HG02970 (cell line): Measurements from ENCODE around the gene PTH.

Experiments used
- ATAC-seq: cut with Tn5 transposase; IDR thresholded peaks from one replicate; pipeline ENCODE4 v1.9.1; 2021; ENCODE audit warnings: mild to moderate bottlenecking, moderate library complexity, moderate number of reproducible peaks; ENCODE audit not compliant: unreplicated experiment, low FRiP score

The PTH gene

DNA sequence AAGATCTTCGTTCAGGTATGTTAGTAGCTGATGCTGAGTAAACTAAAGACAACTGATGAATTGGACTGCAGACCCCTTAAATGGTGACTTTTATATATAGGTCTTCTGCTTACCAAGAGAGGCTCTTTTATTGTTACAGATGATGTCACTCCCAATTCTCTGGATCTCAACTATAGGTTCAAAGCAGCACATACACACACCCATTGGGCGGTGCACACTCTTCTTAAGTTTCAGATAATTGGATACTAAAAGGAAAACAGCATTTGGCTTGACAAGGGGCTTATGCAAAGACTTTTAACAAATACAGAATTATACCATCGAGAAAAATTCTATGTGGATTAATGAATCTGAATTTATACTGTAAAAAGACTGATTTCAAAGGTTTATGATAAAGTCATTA is at the start of gene PTH:
Gene PTH, minus strand, starts transcription at position 69 of the 400 bp plus-strand sequence. CDS start 3,142 bp downstream, outside the sequence.
- no peak for ATAC-seq

DNA sequence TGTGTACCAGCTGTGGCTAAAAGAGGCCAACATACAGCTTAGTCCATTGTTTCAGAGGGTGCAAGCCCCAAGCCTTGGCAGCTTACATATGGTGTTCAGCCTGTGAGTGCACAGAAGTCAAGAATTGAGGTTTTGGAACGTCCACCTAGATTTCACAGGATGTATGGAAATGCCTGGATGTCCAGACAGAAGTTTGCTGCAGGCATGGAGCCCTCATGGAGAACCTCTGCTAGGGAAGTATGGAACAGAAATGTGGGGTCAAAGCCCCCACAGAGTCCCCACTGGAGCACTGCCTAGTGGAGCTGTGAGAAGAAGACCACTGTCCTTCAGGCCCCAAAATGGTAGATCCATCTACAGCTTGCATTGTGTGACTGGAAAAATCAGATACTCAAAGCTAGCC is 42.2 kb upstream of the PTH start:
- ATAC-seq = no peak

DNA sequence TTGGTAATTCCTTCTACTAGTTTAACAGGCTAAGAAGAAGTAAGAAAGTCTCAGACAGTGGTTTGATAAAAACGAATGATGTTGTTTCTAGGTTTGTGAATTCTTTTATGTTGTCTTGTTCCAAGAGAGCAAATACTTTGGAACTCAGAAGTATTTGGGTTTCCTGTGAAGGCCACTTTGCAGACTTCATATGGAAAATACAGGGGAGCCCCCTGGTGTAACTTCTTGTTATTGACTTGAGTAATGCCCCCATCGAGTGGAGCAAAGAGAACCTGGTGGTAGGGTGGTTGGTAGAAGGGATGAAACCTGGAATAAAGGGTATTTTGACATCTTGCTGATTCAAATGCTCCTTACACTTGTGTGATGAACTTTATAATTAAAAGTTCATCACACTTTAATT is 40.0 kb upstream of the PTH start:
- no peak for ATAC-seq

DNA sequence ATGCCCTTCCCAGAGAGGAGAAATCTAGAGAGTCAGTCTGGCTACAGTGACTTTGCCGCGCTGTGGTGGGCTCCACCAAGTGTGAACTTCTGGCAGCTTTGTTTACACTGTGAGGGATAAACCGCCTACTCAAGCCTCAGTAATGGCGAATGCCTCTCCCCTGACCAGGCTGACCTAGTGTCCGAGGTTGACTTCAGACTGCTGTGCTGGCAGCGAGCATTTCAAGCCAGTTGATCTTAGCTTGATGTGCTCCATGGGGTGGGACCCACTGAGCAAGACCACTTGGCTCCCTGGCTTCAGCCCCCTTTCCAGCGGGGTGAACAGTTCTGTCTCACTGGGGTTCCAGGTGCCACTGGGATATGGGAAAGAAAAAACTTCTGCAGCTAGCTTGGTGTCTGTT is 38.6 kb upstream of the PTH start:
- ATAC-seq = no peak

DNA sequence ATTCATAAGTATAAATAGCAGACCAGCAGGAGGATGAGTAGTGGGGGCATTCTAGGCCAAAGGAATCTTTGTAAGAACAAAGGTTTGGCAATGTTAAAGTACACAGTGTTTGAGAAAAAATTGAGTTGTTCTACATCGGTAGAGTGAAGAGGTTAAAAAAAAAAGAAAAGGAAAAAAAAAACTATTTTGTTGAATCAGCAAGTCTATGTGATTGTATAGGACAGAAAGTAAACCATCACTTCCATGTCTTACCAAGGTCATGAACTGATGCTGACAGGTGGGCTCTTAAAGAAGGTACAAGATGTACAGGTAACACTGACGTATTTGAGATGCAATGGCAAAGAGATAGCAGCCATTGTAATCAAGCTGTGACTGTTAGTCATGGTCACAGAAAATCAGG is 29.5 kb upstream of the PTH start:
- no peak for ATAC-seq

DNA sequence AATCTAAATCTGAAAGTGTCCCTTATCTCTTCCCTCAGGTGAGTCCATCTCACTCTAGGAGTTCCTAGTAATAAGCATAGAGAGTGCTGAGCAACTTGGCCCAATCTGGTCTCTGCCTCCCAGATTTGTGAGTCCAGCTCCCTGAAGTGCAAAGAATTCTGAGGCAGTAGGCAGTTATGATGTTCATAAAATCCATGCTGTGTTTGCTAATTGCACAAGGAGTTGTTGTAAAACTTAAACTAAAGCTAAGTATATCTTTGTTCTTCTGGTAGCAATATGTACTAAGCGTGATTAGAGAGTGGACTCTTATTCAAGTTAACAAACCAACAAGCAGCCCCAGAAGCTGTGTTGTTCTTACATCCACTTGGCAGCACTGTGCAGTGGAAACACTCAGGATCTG is 7.6 kb upstream of the PTH start:
- ATAC-seq = no peak

DNA sequence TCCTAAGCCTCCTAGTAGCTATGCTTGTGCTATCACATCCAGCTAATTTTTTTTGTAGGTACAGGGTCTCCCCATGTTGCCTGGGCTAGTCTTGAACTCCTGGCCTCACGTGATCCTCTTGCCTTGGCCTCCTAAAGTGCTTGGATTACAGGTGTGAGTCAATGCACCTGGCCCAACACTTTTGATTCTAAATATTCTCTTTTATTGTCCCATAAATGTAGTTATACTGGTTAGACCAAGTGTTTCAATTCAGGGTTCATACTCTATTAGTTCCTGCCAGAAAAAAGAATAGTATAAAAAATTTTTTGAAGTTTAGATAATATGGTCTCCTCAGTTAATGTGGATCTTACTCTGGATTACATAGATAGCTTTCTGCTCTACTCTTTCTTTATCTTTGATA is 6.7 kb upstream of the PTH start:
- ATAC-seq = no peak

DNA sequence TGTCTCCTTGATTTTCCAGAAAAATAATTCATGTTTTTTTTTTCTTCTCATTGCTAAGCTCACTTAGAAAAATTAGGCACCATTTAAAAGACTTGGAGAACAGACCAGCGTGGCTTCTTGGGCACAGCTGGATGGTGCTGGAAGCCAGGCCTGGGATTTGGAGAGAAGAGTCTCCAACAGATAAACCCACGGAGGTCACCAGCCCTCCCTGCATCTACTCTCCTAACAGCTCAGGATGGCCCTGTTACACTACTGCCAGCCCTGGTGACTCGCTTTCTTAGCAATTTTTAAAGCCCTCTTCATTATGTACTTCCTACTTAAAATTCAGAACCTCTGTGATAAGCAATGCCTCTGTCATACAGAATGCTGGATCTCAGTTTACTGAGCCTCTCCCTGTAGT is 1.7 kb downstream of the PTH start:
- ATAC-seq = no peak

DNA sequence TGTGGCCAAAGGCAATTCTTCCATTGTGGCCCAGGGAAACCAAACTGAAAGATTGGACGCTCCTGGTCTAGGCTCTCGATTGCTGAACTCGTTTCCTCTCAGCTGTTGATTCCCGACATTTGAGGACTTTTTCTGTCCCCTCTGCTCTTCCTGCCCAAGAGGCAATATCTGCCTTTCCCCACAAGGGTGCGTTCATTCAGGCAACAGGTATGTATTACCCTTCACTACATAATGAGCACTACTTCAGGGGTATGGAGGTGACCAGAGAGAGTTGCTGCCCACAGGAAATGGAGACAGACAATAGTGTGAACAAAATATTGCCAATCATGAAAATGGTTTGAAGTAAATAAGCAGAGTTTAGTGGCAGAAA is 8.2 kb downstream of the PTH start:
- ATAC-seq = no peak

DNA sequence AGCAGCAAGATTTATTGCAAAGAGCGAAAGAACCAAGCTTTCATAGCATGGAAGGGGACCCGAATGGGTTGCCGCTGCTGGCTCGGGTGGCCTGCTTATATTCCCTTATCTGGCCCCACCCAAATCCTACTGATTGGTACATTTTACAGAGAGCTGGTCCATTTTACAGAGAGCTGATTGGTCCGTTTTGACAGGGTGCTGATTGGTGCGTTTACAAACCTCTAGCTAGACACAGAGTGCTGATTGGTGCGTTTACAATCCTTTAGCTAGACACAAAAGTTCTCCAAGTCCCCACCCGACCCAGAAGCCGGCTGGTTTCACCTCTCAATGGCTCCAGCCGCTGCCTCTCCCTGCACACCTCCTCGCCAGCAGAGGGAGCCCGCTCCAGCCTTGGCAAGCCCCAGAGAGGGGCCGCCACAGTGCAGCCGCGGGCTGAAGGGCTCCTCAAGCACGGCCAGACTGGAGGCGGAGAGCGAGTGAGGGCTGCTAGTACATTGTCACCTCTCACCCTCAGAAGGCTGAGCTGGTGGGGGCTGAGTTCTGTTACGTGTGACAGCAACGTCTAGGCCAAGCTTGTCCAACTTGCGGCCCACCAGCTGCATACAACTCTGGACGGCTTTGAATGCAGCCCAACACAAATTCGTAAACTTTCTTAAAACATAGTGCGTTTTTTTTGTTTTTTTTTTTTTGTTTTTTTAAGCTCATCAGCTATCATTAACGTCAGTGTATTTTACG is 8.7 kb downstream of the PTH start:
- no peak for ATAC-seq

DNA sequence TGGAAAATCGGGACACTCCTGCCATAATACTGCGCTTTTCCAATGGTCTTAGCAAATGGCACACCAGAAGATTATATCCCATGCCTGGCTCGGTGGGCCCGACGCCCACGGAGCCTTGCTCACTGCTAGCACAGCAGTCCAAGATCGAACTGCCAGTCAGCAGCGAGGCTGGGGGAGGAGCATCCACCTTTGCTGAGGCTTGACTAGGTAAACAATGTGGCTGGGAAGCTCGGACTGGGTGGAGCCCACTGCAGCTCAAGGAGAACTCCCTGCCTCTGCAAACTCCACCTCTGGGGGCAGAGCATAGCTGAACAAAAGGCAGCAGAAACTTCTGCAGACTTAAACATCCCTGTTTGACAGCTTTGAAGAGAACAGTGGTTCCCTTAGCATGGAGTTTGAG is 15.6 kb downstream of the PTH start:
- no peak for ATAC-seq

DNA sequence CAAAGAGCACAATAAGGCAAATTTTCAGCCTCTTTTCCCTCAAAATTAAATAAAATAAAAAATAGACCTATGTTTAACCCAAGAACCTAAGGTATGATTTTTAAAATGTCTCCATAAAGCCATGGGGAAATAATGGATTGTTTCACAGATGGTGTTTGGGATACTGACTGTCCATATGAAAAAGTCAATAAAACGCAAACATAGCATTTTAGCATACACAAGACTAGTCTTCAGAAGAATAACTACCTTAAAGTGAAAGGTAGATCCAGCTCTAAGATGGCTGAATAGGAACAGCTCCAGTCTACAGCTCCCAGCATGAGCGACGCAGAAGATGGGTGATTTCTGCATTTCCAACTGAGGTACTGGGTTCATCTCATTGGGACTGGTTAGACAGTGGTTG is 16.1 kb downstream of the PTH start:
- ATAC-seq = no peak

DNA sequence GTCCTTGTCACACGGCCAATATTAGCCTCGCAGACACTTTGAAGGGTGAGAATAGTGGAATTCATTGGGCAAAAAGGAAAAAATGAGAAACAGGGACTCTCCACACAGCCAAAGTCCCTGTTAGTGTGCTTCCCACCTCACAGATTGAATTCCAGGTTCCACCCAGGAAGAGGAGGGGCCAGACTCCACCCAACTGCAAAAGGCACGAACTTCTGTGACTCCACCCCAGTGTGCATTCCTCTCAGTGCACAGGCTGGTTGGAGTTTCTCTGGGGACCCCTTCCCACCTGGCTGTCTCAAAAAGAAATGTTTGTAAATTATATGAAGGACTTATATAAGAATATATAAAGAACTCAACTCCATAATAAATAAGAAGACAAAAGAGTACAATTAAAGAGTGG is 20.7 kb downstream of the PTH start:
- ATAC-seq = no peak

DNA sequence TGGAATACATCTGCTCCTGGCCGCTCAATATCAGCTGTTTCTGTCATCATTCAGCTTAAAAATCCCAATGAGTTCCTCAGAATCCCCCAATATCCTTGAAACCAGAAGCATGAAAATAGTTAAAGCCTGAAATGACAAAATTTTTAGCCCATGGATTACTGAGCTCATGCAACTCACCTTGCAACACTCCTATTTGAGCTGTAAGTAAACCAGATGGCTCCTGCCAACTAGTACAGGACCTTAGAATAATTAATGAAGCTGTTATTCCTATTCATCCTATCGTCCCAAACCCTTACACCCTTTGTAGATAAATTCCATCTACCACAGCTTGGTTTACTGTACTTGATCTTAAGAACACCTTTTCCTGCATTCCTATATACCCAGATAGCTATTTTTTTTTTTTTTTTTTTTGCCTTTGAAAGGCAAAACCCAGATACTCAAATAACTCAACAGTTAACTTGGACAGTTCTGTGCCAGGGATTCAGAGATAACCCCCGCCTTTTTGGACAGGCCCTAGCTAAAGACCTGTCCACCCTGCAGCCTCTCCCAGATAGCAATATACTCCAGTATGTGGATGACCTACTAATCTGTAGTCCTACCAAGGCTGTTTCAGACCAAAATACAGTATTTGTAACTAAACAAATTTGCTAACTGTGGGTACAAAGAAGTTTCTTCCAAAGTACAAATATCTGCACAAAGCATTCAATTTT is 22.6 kb downstream of the PTH start:
- ATAC-seq = no peak

DNA sequence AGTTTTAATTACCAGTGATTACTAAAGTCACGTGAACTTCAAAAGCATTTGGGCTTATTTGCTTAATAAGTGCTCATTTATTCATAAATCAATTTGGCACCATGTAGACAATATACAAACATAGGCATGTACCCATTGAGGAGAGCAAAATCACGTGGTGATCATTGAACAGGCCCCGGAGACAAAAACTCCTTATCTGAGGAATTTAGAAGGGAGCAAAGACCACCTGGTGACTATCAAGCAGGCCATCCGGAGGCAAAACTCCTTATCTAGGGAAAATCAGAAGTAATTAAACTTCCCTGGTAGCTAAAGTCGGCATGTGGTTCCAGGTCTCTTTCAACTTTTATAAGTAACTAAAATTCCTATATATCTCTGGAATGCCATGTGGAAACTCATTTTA is 27.0 kb downstream of the PTH start:
- no peak for ATAC-seq

DNA sequence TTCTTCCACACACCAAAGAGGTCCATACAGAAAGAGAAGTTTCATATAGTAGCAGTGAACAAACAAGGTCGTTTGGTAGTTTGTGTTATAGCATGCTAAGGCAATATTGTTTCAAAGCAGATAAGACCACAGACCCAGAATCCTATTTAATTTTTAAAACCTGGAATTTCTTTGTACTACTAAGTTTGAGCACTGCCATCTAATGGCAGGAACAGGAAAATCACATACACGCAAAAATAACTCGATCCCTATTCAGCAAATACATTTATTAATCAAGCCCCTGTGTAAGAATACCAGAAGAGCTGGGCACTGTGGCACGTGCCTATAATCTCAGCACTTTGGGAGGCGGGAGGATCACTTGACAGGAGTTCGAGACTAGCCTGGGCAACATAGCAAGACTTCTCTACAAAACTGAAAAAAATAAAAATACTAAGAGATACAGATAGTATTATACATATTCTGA is 29.9 kb downstream of the PTH start:
- no peak for ATAC-seq

DNA sequence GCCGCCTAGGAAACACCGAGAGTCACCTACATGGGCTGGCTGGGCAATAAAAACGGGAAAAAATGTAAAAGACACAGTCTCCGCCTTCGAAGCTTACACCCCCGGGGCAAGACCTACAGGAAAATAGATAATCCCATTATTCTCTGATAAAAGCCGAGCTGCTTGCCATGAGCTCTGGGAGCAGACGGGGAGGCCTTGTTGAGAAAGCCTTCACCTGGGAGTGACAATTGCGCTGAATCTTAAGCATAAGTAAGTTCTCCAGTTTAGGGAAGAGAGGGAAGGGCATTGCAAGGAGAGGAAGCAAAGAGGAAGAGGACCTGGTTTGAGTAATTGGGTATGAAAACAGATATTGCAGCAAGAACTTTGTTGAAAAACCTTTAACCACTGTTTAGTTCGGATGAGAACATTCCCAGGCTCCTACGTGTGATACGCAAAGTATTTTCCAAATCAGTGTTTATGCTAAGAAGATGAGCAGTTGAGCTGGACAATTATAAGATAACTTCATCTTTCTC is 32.0 kb downstream of the PTH start:
- ATAC-seq = no peak

DNA sequence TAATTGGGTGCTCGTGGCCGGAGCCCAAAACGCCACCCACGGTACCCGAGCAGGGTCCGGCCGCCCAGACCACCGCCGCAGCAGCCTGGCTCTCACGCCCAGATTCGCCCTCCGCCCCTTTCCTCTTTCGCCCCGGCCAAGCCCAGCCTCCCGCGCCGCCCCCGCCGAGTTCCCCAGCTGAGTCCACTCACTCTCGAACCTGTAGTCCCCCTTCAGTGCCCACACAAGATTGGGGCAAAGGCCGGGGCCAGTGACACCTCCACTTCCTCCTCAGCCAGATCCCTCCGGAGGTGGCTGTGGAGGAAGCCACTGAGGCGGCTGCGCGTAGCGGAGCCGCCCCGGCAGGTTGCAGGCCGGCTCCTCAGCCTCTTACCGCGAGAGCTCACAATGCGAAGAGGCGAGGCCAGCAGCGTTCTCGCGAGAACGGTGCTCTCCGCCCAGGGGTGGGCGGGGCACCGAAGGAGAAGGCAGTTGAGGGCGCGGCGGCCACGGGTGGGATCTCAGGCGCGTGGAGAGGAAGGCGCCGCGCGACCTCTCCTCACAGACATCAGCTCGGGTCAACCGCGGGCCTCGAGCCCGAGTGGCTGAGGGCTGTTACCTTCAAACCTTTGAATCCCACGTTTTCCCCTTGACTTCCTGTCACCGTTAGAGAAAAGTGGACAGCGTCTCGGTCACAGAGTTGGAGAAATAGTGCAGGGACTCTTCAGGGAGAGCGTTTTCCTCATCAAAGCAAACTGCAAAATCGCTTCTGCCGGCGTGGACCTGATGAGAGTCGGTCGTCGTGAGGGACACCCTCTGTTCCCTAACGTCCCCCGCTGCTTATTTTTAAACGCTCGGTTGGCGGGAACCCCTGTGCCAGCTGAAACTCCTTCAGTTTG is 32.7 kb downstream of the PTH start, which contains the start of gene BTBD10:
Gene BTBD10, minus strand, starts transcription at position 322 of the 878 bp plus-strand sequence. CDS start 18,098 bp downstream, outside the sequence.
- peak; percentile 97 for ATAC-seq

DNA sequence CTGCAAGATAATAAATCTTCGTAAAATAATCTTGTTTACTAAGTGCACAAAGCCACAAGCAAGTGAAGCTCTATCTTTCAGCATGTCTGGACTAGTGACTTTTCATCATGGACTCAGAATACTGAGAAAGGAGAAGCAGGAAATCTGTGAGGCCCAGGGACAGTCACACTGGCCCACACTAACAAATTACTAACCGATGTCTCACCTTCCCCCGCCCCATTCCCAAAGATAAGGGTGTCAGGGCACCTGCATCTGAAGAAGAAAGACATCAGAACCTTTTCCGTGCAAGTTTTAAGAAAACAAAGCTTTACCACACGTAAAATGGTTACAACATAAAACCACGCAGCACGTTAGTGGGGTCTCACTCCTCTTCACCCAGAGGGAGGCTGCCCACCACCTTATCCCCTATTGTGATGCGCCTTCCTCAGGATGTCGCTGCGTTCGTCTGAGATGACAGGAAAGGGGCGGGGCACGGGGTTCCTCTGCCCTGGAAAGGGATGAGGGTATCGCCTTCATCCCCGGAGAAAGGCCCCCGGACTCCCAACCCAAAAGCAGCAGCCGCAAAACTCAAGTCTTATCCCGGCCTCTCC is 33.4 kb downstream of the PTH start:
- peak; percentile 25 for ATAC-seq

DNA sequence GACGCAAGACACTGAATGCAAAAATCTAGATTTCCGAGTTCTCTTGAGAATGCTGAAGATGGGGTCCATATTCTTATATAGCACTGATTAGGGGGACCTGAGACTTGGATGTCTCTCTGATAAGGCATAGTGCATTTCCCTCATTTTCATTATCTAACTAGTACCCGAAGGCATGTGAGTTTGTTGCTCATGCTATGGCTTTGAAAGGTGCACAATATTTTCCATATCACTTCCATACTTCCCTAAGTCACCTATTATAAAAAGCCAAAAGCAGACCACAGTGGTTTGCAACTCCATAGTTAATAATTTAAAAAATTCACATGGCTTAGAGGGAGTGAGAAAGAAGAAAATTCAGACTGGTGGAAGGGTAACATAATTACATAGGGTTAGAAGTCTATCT is 34.5 kb downstream of the PTH start:
- no peak for ATAC-seq
